Stimulated activated CD4-positive, alpha-beta T cell treated with anti-CD3 and anti-CD28 coated beads, Interleukin-2, amount 100 ng/mL, for 4 hours (primary cell): Measurements from ENCODE around the gene KLHL1.

ENCODE experiments used
- DNase-seq: peaks from one replicate; pipeline ENCODE4 v3.0.0-alpha.2; 2020; ENCODE audit warnings: low read depth

The KLHL1 gene

DNA sequence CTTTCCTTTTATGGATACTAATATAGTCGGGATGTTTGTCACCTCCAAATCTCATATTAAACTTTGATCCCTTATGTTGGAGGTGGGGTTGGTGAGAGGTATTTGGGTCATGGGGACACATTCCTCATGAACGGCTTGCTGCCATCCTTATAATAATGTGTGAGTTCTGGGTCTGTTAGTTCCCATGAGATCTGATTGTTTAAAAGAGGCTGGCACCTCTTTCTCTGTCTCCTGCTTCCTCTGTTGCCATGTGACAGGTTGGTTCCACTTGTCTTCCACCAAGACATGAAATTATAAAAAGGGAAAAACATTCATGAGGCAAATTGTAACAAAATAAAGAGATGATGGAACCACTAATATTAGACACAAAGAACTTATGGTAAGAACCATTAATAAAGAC, 108.4 kb downstream of the KLHL1 start:
- no peak for DNase-seq

DNA sequence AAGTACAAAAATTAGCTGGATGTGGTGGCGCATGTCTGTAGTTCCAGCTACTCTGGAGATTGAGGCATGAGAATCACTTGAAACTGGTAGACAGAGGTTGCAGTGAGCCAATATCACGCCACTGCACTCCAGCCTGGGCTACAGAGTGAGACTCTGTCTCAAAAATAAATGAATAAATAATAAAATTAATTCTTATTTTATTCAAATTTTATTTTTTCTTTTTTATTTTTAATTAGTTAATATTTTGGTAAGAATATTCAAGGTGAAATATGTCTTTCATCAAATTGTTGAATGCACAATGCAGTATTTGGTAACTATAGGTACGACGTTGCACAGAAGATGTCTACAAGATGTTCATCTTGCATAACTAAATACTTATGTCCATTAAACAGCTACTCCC, 111.2 kb downstream of the KLHL1 start:
- no peak for DNase-seq

DNA sequence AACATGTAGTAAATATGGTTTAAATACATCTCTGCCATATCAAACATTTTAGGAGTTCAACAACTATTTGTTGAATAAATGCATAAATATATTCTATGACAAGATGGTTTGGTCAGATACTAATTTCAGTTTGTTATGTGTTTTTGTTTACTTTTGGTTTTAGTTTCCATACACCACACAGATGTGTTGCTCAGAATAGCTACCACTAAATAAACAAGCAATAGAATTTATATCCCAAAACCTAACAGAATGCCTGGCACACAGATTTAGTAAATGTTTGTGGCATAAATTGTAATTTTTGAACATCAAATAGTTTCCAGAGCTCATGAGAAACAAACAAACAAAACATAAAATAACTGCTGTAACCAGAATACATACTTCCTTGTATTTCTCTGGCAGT, 127.5 kb downstream of the KLHL1 start:
- DNase-seq: no peak

DNA sequence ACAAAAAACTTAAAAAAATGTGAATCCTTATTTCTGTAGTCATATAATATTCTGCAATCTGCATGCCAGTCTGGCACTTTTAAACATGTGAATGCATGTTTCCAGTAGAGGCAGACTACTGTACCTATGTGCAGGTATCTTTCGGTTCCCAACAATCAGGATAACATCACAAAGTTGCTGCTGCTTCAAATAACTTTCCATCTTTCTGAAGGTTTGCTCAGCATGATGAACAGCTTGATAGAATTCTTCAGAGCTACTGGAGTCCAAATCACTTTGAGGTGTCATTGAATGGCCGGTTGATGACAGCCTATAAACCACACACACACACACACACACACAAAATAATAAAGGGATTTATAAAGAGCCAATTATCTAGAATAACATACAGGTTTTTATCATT, 132.8 kb downstream of the KLHL1 start:
- DNase-seq: no peak

DNA sequence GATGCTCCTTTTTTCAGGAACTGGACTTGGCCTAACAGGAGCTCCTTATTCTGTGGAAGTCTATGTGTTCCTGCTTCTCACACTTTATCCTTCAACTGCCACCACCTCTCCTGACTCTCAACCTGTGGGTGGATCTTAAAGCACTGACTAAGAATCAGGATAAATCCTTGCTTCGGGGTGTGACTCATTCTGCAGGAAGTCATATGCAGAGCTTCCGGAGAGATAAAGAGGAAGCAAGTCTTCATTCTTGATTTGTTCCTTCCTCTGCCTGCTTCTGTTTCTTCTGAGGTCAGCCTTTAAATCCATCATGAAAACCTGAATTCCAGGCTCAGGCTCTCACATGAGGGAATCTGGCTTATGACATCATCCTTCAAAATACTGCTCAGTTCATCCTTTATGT, 137.7 kb downstream of the KLHL1 start:
- no peak for DNase-seq

DNA sequence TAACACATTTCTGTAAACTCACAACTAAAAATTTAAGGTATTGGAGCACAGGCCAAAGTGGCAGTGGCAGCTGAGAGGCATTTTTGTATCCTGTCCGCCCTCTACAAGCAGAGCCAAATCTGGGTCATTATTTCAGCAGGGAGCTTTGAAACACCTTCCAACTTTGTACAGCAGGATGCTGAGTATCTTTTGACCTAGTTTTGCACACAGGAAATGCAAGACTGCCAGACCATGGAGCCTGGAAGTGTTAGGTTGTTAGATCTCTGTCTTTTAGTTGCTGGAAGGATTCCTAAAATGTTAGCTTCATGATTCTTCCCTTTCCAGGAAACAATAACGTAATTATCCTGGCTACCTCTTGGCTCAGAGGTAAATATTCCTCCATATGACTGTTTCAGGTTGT, 149.2 kb downstream of the KLHL1 start:
- no peak for DNase-seq

DNA sequence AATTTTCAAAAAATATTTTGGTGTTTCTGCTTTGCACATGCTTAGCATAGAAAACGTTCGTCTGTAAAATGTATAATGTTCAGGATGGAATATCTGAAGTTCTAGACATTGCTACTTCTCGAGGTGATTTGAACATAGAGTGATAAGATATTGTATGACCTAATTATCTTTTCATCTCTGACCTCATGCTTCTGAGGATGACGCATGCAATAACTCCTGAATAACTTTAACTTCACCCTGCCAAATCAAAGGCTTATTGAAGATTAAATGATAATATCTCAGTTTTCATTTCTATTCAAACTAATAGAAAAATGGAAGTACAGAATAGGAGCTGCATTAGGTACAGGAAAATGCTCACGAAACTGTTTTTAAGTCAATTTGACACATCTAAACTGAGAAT, 151.4 kb downstream of the KLHL1 start:
- DNase-seq: no peak

DNA sequence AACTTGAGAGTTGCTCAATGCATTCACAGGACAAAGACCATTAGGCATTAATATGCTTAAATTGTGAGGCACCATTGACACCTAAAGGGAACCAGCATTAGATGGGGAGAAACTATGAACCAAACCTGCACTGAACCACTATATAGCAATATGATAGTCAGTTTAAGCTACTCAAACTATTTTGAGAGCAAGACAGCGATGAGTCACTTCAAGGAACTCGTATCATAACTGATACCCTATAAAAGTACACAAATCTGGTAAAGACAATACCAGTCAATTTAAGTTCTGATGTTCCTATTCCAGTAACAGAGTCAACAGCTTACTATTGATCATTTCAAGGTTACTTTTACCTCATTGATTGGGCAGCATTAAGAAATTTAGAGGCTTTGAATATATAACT, 151.9 kb downstream of the KLHL1 start:
- DNase-seq: no peak

DNA sequence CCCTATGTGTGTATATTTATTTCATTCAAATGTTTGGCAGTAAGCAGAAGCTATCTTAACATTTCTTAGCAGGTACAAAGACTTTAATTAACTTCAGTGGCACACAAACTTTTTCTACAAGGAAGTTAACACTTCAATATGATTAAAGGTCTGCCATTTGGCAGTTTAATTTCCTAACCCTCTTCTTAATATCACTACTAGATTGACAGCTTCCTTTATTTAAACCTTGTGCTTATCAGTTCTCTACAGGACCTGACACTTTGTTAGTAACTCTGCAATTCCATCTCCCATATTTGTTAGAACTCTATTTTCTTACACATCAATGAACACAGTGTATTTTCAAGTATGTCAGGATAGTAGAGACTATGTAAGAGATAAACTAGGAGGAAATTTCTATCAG, 153.0 kb downstream of the KLHL1 start:
- no peak for DNase-seq

DNA sequence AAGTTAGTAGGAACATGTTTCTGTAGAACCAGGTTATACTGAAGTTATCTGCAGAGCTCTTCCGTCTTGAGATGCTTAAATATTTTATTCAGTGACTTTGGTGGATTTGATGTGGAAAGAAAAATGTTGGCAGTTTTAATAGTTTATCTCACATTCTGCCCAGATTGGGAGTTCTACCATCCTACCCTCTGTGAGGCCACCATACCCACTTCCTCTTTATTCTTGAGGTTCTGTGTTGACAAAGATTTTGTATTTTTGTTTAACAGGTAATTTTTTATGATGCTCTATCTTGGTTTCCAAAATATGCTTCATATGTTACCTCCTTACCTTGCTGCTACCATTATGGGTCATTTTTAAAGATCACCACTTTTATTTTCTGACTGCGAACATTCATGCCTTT, 156.8 kb downstream of the KLHL1 start:
- DNase-seq: no peak

DNA sequence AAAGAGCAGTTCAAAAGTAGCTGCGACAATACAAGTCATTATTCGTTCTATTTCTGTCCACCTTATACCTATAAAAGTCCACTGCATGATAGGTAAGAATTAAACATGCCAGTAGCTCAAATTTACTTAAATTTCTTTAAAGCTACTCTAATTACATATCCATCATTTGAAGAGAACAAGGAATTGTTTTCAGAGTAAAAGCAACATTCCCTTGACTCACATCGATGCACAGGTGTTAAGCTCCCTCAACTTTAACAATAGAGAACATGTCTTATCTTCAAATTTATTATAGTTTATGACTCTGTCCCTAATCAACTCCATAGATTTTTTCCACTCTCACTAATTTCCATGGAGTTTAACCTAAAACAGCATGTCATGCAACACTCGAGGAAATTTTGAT, 158.1 kb downstream of the KLHL1 start:
- no peak for DNase-seq

DNA sequence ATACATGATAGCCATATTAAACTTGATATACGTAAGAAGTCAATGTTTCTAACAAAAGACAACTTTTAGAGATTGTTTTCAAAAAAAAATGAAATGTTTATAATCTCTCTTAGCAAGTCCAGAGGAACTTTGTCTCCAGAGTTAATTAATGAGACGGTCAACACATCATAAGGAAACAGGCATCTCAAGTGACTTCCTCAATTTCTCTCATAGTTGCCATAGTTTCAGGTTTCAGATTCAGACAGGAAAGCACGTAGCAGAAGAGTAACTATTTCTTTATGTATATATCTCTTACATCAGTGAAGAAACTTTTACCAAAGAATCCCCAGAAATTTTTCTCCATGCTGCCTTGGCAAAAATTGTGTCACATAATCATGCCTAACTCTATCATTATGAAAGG, 160.2 kb downstream of the KLHL1 start:
- no peak for DNase-seq

DNA sequence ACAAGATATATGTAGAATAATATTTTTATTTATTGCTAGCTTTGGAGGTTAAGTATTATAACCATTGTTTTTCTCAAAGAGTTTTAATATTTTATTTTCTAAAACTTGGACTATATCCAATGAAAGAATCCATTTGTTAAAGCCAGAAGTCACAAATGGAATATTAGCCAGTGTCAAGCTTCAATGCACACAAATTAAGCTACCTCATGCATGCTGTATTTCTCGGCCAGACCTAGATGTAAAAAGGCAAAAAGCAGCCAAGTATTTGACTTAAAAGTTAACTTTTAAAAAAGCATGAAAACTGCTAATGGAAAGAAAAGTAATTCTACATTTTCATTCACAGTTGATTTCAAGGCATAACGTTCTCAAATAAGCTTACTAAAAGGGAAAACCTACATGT, 160.7 kb downstream of the KLHL1 start:
- no peak for DNase-seq

DNA sequence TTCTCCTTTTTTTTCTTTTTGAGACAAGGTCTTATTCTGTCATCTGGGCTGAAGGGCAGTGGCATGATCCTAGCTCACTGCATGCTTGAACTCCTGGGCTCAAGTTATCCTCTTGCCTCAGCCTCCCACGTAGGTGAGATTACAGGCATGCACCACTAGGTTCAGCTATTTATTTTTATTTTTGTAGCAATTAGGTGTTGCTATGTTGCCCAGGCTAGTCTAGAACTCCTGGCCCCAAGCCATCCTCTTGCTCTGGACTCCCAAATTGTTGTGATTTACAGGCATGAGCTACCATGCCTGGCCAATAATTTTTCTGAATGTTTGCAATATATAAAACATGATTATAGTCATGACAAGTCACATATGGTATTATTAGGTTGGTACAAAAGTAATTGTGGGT, 161.7 kb downstream of the KLHL1 start:
- no peak for DNase-seq

DNA sequence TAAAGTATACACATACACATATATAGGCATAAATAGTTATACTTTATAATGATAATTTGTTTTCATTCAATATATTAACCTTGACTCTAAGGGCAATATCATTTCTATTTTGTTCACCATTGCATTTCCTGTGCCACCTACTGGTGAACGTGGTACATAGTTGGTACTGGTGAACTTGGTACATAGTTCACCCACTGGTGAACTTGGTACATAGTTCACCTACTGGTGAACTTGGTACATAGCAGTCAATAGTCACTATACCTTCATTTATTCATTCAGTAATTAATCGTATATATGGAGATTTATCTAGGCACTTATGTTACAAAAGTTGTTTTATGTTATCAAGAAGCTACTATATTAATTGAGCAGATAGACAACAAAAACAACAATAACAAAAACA, 173.2 kb downstream of the KLHL1 start:
- DNase-seq: no peak

DNA sequence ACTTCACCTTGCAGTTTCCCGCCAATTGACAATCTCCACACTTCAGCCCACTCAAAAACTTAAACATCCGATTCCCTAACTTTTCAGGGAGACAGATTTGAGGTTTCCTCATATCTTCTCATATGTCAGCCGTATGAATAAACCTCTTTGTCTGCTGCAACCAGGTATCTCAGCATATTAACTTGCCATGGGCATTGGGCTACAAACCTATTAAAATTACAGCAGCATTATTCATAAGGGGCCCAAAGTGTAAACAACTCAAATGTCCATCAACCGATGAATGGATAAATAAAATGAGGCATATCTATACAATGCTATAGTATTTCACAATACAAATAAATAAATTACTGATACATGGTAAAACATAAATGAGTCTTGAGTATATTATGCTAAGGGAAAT, 180.0 kb downstream of the KLHL1 start:
- no peak for DNase-seq

DNA sequence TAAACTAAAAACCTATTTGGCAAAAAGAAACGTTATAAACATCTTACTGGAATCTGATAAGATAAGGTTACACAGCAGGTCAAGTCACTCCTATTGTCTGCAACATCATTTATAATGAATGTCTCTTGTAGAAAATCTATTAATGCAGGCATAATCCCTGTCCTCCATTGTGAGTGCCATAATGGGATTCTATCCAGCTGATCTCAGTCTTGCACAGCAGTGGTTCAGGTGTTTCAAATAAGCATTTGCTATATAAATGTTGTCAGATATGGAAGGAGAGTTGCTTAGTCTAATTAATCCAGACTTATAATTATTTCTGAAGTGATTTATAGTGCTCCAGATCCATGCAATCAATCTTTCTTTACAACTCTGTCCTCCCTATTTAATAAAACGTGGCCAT, 187.1 kb downstream of the KLHL1 start:
- DNase-seq: no peak

DNA sequence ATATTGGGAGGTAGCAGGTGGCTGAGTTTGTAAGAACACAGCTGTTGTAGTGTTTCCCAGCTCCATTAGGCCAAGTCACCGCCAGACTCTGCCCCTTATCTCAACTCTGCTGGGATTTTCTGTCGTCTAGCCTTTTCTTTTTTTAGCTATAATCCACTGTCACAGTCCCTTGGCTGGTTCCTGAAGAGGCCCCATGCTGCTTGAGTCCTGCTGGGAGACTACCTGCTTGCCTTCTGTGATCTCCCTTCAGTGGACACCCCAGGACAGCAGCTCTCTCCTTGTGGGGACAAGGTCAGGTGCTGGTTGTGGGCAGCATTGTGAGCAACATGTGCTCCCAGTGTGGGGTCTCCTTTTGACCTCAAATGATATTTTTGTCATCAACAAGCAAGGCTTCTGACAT, 195.6 kb downstream of the KLHL1 start:
- DNase-seq: no peak

DNA sequence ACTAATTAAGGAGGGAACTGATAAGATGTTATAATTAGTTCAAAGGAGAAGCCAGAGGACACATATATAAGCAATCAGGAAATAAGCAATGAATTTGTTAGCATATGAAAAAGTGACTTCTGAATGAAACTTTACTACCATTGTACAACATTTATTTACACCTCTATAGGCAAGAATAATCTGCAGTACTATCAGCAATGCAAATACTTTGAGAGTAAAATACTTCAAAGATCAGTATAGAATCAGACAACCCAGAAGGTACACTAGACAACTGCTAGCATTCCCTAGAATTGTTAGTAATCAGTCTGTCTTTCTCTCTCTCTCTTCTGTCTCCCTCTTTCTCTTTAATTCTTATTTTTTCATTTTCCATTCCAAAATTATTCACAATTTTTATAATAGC, 197.5 kb downstream of the KLHL1 start:
- no peak for DNase-seq

DNA sequence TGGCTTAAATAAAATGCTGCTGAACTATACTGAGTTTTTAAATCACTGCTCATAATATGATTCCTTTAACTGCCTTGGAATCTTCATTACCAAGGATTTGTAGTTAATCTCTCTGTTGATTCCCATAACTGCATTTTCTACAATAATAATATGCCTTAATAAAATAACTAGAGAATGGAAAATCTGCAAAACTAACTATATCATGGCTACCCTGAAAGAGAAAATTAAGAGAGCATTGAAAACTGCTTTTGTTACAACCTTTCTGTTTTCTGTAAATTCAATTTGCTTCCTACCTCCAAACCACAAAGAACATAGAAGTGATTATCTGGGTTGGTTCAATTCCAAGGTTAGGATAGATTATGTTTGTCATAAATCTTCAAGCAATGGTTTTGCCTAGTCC, 203.5 kb downstream of the KLHL1 start:
- DNase-seq: no peak

DNA sequence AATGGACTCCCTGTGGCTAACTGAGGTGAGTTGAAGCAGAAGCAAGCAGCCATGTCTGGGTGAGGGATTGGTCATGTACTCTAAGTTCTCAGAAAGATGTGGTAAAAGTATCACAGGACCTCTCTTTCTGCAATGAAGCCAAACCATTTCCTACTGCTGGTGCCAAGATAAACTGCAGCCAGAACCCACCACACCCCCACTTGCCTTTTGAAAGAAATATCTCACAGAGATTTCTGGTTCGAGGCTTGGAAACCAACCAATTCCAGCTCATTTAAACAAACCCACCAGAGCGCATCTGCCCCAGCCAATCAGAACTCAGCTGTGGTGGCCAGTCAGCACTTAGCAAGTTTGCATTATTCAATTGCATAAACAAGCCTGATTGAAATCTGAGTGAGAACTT, 205.2 kb downstream of the KLHL1 start:
- DNase-seq: no peak

DNA sequence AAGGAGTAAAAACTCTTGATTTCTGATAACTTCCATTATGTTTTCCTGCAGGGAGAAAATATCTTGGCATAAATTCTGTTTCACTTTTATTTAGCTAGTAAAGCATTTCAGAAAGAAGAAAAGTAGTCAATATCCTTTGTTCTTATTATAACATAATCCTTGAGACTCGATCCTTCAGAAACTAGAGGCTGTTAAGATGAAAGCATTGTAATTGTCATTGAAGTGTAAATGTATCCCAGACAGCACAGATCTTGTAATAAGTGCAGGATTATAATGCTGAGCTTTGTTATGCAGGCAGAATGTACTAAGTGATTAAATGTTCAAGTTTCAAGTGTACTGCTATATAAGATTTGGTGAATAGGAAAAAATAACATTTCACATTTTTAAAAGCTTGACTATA, 225.8 kb downstream of the KLHL1 start:
- no peak for DNase-seq

DNA sequence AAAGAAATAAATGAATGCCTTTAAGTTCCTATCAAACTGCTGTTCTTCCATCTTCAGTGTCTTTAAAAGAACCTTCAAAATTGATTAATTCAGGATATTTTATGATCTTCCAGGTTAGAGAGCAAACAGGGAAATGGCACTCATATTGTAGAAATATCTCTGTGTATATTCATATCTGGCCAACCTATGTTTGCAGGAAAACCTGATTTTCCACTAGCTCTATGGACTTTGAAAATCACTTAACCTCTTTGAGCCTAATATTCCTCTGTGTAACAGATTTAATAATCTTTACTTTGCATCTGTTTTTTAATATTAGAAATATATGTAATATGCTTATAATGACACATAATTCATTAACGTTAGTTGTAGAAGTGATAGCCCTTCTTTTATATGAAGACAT, 228.3 kb downstream of the KLHL1 start:
- DNase-seq: no peak

DNA sequence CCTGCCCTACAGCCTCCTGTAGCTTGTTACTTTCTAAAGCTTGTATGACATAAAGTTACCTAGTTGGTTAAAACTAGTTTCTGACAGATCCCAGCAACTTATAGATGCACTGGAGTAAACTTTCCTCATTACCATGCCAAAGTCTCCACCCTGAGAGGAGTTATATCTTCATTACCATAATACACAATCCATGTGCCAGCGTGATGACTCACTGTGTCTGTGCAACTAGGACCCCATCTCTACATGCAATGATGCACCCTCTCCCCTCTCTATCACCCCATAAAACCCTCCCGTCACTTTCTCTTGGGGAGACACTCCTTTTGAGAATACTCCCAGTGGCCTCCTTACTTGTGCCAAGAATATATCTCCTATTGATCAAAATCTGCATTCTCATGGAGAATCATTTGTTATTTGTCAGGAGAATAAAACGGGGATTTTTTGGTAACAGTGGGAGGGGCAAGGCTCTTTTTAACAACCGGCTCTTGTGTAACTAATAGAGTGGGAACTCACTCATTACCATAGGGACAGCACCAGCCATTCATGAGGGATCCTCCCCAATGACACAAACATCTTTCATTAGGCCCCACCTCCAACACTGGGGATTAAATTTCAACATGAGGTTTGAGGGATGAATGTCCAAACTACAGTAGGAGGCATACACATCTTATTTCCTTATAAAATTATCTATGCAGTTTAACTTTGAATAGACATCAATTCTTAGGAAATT, 235.8 kb downstream of the KLHL1 start:
- DNase-seq: no peak

DNA sequence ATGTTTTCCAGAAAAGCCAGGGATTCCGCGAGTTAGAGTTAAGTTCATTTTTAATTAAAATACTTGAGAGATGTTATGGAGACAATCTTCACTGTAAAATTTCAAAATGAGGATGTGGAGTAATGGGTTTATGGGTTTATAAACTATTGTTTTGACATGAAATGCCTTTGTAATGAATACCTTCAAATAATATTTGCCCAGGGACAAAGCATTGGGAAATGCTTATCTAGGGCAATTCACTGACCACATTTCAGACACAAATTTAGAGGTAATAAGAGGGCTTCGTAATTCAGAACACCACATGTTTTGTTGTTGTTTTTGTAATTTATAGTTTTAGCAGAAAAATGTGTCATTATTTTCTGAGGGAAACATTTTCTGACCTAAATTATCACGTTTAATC, 241.7 kb downstream of the KLHL1 start:
- DNase-seq: no peak
